GM18507 (cell line): ENCODE data around the gene MBP.

ENCODE experiments used
- DNase-seq: peaks from one replicate; pipeline ENCODE4 v3.0.0; 2011; ENCODE audit warnings: low read depth; ENCODE audit not compliant: insufficient read length; ENCODE audit errors: extremely low spot score
- FAIRE-seq: peaks from 2 replicates; lab custom pipeline; 2011; peaks lifted over from hg19 to GRCh38; lab: Jason Lieb, UNC

The MBP gene

DNA sequence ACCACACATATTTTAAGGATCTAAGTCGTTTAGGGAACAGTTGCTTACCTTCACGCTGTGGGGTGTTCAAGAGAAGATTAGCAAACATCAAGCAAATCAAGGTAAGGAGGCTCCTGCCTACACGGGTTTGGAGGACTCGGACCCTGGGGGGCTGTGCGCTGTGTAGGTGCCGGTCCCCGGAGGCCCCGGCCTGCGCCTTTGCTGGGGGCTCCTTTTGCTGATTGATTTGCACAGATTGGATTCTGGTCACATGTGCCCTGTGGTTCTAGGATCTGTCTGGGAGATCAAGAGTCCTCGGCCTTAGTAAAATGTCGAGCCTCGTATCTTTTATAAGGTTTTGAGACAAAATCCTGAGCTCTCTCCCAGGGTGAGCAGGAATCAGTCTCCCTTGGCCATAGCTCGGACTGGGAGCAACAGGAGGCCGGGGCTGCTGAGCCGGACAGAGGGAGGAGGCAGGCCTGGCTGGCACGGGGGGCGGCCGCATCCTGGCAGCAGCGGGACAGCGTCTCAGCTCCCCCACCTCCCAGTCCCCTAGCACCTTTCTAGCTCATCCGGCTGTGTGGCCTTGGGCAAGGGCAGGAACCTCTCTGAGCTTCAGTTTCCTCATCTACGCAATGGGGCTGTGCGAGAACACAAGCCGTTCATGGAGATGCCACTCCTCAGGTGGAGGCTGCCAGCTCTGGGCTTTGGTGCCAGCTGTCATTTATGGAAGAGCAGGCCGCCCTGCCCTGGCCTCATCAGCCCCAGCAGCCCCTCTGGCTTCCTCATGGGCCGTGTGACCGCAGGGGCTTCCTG is 147.2 kb downstream of the MBP start:
- DNase-seq (no peak), FAIRE-seq (no peak)

DNA sequence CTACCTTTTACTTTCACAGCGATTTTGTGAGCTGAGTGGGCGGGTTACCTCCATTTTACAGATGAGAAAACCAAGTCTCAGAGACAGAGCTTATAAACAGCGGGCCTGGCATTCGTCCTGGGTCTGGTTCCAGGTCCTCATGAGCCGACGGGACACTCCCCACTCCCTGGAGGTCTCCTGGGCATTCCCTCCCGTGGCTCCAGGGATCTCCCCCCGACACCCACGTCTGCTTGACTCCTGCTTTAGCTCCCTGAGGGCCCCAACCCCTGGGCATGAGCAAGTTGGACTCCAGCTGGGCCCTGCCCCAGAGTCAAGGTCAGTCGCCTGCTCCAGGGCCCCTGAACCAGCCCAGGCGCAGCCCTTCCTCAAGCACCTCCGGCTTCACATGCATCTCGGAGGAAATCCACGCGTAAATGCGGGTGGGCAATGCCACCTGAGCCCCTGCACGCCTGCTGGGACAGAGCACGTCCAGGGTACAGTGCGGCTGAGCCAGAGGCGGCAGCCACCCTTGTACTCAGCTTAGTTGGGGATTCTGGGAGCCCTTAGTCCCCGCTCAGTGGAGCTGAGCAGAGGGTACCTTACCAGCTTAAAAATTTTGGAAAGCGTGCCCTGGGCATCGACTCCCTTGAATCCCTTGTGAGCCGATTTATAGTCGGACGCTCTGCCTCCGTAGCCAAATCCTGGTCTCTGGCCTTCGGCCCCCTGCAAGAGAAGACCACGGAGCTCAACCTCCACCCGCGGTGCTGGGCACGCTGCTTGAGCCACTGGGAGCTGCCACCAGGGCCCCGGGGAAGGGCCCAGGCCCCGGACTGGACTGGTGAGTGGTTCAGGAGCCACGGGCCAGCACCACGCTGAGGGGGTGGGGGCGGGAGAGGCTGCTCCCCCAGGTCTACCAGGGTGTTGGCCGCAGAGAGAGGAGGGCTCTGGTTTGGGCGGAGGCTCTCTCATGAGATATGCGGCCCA is 148.1 kb downstream of the MBP start:
- DNase-seq (no peak), FAIRE-seq (no peak)

DNA sequence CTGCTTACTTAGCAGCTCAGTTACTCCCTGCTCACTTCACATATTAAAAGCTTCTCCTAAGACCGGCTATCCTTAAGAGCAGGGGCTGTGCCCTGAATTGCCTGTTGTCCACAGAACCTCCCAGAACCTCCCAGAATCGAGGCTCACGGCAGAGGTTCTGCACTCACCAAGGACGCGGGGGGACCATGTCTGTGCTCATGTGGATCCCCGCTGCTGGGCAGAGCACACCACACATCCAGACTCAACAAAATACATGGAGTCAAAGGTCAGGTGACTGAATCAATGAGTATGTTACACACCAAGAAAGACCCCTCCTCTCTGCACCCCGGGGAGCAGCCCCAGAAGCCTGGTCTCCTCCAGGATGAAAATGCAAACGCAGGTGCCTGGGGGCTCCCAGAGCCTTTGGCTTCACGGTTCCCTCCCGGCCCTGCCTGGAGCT is 149.0 kb downstream of the MBP start:
- FAIRE-seq (no peak), DNase-seq (no peak)

DNA sequence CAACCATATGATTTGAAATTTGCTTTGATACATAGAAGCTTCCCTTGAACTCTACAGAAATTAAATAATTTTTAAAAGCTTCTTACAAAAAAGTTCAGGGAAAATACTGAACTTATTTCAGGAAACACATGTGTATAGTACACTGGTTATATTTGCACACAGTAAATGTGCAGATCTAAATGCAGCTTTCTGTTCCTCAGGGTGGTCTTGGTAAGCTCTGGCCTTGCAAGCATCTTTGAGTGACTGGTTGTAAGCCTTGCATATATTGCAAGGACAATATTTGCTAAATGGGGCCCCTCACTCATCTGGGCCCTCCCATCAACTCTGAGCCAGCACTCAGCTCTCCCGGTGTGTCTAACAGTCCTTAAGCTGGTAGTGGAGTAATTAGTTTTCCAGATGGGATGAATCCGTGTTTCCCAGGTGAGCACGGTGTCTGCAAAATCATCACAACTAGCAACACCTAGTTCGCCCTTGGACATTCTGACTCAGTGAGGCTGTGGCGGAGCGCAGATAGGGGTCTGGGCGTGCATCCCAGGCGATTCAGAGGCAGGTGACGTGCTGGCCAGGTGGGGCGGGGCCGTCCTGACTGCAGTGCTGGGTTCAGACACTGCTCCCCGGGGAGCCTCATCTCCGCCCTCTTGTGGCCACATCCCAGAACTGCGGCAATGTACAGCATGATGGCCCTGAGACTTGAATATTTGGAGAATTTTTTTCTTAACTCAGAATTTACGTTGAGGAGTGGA is 149.6 kb downstream of the MBP start:
- DNase-seq = peak; percentile 86
- FAIRE-seq = peak; percentile 95

DNA sequence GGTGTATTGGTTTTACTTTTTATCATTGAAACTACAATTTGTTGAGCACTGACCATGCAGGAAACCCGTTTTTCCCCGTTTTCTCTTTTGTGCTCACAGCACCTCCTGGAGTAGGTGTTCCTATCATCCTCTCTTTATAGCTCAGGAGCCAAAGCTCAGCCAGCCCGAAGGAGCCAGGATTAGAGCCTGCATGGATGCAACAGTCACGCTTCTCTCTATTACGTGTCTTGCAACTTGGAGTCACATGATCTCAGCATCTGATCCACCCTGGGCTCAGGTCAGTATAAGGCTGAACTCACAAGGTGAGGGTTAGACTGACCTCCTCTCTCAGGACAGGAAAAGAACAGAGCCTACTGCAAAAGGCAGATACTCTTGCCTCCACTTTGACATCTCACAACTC is 150.5 kb downstream of the MBP start:
- FAIRE-seq (no peak), DNase-seq (no peak)

DNA sequence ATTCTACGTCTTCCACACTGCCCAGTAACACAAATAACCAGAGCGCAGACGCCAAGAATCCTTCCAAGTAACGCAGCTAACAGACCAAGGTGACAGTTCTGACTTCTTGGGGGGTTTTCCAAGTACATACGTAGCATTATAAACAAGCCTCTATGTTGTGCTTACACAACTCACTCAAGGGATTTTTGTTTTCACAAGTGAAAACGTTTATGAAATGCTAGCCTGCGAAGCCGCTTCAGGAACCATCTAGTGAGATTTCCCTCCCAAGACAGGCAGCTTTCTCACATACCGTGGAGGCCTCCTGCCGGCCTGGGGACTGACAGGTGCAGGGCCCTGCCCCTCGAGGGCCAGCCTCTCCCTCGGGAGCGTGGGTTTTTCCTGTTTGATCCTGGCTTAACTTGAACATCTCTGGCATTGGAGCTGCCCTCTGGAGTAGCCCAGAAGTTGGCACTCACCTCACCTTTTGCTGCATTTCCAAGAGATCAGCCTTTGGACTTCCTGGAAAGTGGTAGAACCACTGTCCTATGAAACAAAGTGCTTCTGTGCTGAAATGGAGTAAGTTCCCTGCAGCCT is 151.1 kb downstream of the MBP start:
- FAIRE-seq = peak; percentile 76

DNA sequence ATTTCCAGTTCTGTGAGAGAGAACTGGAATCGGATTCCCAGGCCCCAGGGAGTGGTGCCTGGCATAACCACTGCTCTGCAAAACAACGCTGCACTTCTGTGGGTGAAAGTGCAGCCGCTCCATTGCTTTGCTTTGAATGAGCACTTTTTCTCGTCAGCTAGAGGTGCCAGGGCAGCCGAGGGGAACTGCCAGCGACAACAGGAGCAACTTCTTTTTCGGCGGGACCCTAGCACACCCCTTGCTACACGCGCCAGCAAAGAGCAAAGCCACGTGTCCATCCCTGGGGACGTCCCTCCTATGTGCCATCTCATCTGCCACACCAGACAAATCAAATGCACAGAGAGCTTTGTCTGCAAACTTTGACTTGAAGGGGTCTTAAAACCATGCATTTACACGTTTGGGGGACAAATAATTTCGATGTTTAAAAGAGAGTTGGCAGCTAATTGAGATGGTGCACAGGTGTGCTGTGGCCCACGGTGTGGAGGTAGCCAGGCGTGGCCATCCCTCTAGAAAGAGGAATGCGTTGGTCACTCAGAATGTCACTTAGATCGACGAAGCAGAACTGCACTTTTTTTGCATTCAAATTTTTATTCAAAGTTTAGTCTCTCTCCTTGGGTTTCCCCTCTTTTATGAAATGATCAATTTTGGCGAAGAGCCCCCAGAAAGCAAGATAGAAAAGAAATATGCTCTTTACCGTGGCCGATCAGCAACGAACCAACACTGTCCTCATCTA is 151.8 kb downstream of the MBP start:
- FAIRE-seq = no peak
- no peak for DNase-seq

More for the DNA sequence above, 151.1 kb downstream of the MBP start:
- peak; percentile 12 for DNase-seq

DNA sequence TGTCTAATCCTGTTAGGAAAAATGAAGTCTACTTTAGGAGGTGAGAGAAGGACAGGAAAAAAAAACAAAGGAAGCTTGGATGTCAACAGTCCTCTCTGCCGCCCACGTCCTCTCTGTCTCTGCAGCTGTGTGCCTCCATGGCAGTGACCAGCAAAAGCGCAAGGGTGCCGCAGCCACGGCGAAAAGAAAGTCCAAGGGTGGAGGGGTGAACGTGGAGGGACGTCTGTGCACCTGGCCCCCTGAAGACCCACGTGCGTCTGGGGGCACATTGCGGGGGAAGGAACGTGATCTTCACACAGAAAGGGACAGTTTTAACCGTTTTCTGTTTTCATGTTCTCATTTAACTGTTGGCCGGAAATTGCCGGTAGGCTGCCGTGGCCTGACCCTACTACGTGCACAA is 152.7 kb downstream of the MBP start:
- DNase-seq = no peak
- FAIRE-seq = no peak

DNA sequence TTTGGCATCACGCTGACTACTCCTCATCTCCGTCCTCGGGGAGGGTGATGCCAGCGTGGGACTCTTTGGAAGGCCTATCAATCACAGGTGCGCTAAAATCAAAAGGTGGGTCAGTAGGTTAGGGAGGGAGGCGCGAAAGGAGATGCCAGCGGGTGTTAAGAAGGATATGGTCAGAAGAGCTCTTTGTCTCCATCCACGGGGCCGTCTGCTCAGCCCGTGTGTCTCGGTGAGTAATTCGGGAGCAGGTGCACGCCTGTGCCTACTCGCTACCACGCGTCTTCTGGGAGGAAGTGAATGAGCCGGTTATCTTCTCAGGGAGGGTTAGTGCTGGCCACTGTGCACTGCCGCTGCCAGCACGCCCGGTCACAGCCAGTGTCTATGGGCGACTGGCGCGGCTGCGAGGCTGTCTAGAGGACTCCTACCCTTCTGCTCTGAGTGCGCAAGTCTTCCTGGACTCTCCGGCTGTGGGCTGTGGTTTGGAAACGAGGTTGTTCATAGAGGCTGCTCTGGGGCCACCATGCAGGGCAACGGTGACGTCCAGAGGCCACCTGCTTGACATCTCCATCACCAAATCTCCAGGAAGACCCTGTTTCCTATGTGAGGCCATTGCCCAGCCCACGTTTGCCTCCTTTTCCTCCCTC is 153.4 kb downstream of the MBP start:
- no peak for FAIRE-seq
- no peak for DNase-seq

DNA sequence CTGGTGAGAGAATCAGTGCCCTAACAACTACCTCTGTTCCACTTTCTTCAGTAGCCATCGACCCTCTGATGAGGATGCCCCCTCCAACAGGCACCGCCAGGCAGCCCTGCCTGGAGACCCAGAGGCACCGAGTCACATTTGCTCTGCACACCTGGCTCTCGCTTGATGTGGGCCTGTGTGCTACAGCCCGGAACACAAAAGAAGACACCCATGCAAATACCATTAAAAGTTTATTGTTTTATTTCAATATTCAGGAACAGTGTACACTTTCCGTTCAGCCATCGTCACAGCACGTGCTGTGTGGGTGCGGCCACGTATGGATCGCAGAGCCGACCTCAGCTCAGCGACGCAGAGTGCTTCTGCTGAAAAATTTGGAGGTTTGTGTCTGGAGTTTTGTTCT is 154.0 kb downstream of the MBP start:
- no peak for DNase-seq
- FAIRE-seq = no peak

DNA sequence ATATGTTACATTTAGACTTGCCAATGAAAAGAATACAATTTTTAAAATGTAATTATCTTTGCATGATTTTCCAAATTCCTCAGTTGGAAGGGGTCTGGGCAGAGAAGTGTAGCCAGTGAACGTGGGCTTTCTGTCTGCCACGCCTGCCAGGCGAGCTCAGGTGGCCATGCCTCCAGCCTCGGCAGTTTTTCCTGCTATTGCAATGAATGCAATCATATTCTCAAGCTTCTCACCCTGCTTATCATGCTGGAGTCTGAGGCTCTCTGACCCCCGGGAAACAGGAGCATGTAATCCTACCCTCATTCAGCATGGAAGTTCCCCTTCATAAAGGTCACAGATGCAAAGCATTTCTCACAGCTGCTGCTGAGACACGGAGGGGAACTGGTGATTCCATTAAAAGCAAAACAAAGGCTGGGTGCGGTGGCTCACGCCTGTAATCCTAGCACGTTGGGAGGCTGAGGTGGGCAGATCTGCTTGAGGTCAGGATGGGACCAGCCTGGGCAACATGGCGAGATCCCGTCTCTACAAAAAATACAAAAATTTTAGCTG is 154.8 kb downstream of the MBP start:
- FAIRE-seq = no peak
- DNase-seq = no peak

DNA sequence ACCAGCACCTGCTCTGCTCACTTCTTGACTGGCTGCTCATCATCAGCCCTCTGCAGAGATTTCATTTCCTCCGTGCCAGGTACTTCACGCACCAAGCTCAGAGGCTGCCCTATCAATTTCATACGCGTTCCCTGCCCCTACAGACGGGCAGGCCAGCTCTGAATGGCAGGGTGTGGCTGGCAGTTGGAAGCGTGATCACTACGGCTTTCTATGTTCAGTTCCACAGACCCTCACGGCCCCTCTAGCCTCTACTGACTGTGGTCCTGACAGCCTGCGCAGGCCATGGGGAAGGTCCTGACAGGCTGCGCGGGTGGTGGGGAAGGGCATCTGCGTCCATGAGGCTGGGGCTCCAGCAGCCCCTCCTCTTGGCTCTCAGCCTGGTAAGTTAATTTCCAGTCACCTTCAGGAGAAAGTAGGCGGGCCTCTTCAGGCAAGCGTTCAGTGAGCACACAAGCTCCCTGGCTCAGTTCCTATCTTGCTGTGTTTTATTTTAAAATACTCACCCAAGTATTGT is 155.4 kb downstream of the MBP start:
- no peak for DNase-seq
- FAIRE-seq = no peak

DNA sequence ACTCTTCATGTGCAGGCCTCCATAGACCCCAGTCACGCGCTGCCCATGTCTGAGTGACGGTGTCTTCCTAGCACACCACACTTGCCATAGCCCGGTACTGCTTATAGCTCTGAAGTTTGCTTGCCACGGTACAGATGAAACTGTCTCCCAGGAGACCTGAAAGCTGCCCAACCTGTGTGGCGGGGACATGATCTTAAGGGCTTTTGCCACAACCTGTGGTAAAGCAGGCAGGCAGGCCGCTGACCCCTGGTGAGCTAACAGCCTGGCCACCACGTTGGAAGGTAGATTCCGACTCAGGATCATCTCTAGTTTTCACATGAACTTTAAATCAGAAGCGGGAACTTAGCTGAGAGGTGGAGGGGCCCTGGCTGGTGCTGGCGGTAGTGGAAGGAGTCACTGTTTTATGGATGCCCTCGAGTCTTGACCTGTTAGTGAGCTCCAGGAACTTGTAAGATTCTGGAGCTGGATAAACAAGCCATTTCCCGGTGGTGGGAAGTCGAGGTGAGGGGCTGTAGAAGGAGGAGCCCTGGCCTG is 156.9 kb downstream of the MBP start:
- FAIRE-seq (no peak), DNase-seq (no peak)

DNA sequence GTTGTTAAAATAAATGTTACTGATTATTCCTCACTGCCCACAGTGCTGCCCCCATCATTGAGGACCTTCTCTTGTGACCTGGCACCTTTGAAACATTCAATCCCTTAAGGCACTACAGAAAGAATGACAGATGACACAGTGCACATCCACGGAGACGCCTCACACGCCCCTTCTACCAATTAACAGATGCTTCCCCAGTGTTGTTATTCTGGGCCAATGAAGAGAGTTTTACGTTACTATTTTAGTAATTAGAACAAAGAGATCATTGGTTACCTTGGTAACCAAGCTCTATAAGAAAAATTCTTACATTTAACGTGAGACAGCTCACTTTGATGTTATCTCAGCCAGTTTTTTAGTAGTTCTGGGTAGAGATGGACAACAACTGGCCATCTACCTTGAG is 158.2 kb downstream of the MBP start:
- FAIRE-seq (no peak), DNase-seq (no peak)

DNA sequence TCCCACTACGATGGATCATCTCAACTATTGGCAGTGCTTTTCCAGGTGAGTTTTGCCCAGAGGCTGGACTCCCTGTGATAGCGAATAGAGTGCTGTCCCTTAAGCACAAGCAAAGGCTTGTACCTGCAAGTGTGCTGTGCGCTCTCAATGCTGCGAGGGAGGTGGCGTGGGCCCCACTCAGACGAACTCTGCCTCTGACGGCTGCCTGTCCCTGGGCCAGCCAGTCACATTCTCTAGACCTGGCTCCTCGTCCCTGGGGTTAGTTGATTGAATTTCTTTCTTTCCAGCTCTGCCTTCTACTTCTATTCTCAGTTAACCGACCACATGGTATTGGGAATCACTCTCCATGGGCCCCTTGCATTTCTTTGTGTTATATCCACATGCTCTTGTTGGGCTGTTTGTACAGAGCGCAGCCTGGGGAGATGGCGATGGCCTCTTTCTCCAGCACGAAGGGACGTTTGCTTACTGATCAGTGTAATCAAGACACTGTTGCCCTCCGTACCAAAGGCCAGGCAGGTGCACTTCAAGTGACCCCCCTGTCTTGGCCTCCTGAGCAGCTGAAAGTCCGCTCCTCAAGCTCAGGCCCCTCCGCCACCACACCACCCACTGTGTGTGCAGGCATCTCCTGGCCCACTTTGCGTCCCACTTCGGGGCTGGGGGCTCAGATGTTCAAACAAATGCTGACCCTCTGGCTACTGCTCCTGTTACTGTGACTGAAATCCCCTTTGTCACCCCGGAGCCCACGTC is 158.9 kb downstream of the MBP start:
- DNase-seq (no peak), FAIRE-seq (no peak)

DNA sequence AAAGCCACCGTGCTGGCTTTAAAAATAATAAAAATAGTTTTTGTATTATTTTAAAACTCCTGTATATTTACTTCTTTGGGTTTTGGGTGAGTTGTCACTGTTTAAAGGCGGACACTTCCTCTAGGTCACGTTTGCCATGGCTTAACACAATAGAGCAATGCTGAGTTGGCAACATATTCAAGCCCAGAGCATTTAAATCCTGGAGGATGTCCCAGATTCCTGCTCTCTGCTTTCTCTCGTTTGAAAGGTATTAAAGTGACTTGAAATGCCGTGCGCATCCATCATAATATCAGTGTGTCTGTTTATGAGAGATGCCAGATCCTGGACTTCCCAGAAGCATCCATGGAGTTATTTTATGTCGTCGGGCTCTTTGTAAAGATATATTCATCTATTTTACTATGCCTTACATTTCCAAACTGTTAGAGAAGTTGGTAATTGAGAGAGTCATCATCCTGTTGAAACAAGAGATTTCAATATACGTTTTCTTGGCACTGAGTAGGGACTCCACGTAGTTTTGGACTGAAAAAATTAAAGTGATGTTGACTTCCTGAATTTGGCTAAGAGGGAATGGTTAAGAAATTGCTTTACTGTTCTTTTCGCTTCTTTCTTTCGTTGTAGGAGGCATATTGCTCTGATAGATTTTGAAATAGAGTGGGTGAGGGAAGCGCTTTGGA is 159.6 kb downstream of the MBP start:
- FAIRE-seq = no peak
- DNase-seq = no peak

DNA sequence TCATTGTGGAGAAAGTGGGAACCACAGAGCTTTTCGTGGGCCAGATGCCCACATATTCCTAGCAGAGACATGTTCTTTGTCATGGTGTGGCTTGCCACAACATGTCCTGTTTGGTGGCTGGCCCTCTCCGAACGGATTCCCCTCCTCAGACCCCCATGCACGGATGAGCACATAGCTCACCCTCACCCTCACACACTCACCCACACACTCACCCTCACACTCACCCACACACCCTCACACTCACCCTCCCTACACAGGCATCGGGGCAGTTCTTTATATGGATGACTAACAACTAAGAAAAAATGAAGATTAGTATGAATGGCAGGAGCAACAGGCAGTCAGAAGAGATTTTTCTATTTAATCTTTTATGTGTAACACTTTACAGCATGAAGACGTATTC is 160.3 kb downstream of the MBP start:
- no peak for DNase-seq
- FAIRE-seq = no peak
